HG03565 (cell line): ENCODE data around the gene RHOBTB3.

ENCODE experiments used
- ATAC-seq: cut with Tn5 transposase; IDR thresholded peaks from one replicate; pipeline ENCODE4 v1.9.1; 2021; ENCODE audit warnings: mild to moderate bottlenecking, moderate library complexity; ENCODE audit not compliant: unreplicated experiment

The RHOBTB3 gene

GRCh38 chr5:95731571-95732554, 727 bp downstream of the RHOBTB3 start:
- peak; percentile 5 for ATAC-seq

GRCh38 chr5:95733107-95733665, 2.0 kb downstream of the RHOBTB3 start:
- no peak for ATAC-seq

GRCh38 chr5:95734187-95734586, 3.1 kb downstream of the RHOBTB3 start:
- no peak for ATAC-seq

GRCh38 chr5:95734906-95735305, 3.8 kb downstream of the RHOBTB3 start:
- ATAC-seq: no peak

GRCh38 chr5:95735406-95735805, 4.3 kb downstream of the RHOBTB3 start:
- ATAC-seq: no peak

GRCh38 chr5:95738072-95738471, 6.9 kb downstream of the RHOBTB3 start:
- no peak for ATAC-seq

GRCh38 chr5:95738834-95739233, 7.7 kb downstream of the RHOBTB3 start:
- no peak for ATAC-seq

- ATAC-seq: no peak
Observed at GRCh38 chr5:95739857-95740256, 8.7 kb downstream of the RHOBTB3 start.

GRCh38 chr5:95741458-95741857, 10.3 kb downstream of the RHOBTB3 start:
- no peak for ATAC-seq

GRCh38 chr5:95743232-95743631, 12.1 kb downstream of the RHOBTB3 start:
- ATAC-seq: no peak

- no peak for ATAC-seq
Observed at GRCh38 chr5:95743877-95744276, 12.7 kb downstream of the RHOBTB3 start.

GRCh38 chr5:95746194-95746593, 15.1 kb downstream of the RHOBTB3 start:
- no peak for ATAC-seq

- no peak for ATAC-seq
Observed at GRCh38 chr5:95746722-95747679, 15.9 kb downstream of the RHOBTB3 start.

- ATAC-seq: no peak
Observed at GRCh38 chr5:95748133-95748532, 17.0 kb downstream of the RHOBTB3 start.

GRCh38 chr5:95754545-95754944, 23.4 kb downstream of the RHOBTB3 start:
- ATAC-seq: no peak

GRCh38 chr5:95759005-95759404, 27.9 kb downstream of the RHOBTB3 start:
- ATAC-seq: no peak

GRCh38 chr5:95759634-95760033, 28.5 kb downstream of the RHOBTB3 start:
- no peak for ATAC-seq

- peak; percentile 89 for ATAC-seq
Observed at GRCh38 chr5:95760273-95761191, 29.4 kb downstream of the RHOBTB3 start.

GRCh38 chr5:95761771-95762651, 30.9 kb downstream of the RHOBTB3 start:
- no peak for ATAC-seq
